ENCODE measurements around the gene PARD6G. TPM values are rescaled to one million over a fixed set of nuclear protein-coding genes. Genes with fewer than 3 reads are reported as not detected.

Gene PARD6G
- total RNA-seq, 1 experiment from 2014 or later, result 13.0 TPM

DNA sequence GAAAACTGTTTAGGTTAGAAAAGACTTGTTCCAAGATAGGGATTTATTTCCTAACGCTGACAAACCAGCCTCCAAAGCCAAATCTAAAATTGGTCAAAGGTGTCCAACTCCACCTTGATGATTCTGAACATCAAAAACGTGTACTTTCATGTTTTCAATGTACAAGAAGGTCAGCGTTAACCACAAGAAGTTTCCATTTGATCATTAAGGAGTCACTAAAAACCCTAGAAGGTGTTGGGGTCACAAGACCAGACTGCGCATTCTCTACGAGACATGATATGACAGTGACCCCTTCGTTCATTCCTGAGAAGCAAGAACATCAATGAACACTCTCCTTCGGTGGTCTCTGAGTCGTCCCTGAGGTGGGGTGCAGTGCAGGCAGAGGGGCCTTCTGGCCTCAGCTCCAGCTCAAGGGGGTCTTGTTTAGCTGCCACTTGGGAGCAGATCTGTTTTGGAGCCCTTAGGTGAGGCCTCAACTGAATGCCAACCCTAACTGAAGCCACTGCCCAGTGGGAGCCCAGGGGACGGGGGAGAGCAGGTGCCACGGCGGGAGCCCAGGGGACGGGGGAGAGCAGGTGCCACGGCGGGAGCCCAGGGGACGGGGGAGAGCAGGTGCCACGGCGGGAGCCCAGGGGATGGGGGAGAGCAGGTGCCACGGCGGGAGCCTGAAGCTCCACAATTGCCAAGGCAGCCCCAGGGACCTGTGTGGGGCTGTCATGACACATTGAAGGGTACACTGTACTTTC, 55.2 kb downstream of the PARD6G start:
- H3K9me3 Mint-ChIP-seq, result no peaks in the 10 kb centered on the region
- ATAC-seq, result no peak
- H3K27me3 Mint-ChIP-seq (ENCODE audit: low read depth), result no peaks in the 10 kb centered on the region
- ChIA-PET POLR2A (no interaction called here), CTCF (interaction anchor here (1.1 to 4.2 kb wide), 2 partner anchors 9 to 11 kb away, joined by 3 to 20 read pairs; no protein-coding TSS in a partner anchor)
- H3K4me1 Mint-ChIP-seq, result peaks cover 17% of the 10 kb centered on the region
- TF ChIP-seq, protein P1, sequence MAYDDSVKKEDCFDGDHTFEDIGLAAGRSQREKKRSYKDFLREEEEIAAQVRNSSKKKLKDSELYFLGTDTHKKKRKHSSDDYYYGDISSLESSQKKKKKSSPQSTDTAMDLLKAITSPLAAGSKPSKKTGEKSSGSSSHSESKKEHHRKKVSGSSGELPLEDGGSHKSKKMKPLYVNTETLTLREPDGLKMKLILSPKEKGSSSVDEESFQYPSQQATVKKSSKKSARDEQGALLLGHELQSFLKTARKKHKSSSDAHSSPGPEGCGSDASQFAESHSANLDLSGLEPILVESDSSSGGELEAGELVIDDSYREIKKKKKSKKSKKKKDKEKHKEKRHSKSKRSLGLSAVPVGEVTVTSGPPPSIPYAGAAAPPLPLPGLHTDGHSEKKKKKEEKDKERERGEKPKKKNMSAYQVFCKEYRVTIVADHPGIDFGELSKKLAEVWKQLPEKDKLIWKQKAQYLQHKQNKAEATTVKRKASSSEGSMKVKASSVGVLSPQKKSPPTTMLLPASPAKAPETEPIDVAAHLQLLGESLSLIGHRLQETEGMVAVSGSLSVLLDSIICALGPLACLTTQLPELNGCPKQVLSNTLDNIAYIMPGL (CRISPR knock-in tag; IDR thresholded peaks at IDR 0.05), result no peak
- TF ChIP-seq, protein P2, sequence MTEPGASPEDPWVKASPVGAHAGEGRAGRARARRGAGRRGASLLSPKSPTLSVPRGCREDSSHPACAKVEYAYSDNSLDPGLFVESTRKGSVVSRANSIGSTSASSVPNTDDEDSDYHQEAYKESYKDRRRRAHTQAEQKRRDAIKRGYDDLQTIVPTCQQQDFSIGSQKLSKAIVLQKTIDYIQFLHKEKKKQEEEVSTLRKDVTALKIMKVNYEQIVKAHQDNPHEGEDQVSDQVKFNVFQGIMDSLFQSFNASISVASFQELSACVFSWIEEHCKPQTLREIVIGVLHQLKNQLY (CRISPR knock-in tag; IDR thresholded peaks at IDR 0.05), result no peak
- no peak for TF ChIP-seq ZBTB21 (CRISPR knock-in tag; IDR thresholded peaks at IDR 0.05; ENCODE audit: borderline replicate concordance)
- TF ChIP-seq CREB1 (CRISPR knock-in tag; IDR thresholded peaks at IDR 0.05), result no peak
- no peak for TF ChIP-seq MXD4 (CRISPR knock-in tag; IDR thresholded peaks at IDR 0.05; ENCODE audit: borderline replicate concordance)
- no peak for TF ChIP-seq ELF4 (CRISPR knock-in tag; IDR thresholded peaks at IDR 0.05; ENCODE audit: low read depth)
- no peak for TF ChIP-seq KAT7 (CRISPR knock-in tag; IDR thresholded peaks at IDR 0.05; ENCODE audit: borderline replicate concordance)
- TF ChIP-seq, protein P3, sequence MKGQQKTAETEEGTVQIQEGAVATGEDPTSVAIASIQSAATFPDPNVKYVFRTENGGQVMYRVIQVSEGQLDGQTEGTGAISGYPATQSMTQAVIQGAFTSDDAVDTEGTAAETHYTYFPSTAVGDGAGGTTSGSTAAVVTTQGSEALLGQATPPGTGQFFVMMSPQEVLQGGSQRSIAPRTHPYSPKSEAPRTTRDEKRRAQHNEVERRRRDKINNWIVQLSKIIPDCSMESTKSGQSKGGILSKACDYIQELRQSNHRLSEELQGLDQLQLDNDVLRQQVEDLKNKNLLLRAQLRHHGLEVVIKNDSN (CRISPR knock-in tag; IDR thresholded peaks at IDR 0.05), result no peak
- TF ChIP-seq ZNF232 (CRISPR knock-in tag; IDR thresholded peaks at IDR 0.05), result no peak
- no peaks in the 10 kb centered on the region for H3K36me3 Mint-ChIP-seq
- no peak overlapping the region for H3K27ac Mint-ChIP-seq
- no peak for DNase-seq (ENCODE audit: low spot score)
- H3K4me3 Mint-ChIP-seq, result no peak overlapping the region

DNA sequence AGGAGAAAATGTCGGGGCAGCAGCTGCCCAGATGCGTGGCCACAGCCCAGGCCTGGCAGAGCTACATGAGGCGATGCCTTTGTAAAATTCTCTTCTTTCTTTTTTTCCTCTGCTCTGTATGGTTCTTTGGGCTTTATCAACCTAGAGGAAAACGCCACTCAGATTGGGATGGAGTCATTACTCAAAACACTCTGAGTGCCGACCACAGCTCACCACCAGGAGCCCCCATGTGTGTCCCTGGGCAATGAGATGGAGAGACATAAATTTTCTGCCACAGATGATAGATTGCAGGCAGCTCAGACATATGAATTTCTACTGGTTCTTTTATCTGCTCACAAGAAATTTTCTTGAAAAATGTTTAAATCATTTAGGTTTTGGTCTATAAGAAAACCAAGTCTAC, 56.0 kb downstream of the PARD6G start:
- ChIA-PET CTCF (interaction anchor here (4.2 kb wide), 1 partner anchor 9 kb away, joined by 20 read pairs; no protein-coding TSS in a partner anchor), POLR2A (no interaction called here)
- Mint-ChIP-seq H3K27me3 (ENCODE audit: low read depth) (no peaks in the 10 kb centered on the region), H3K36me3 (0 out of 2 replicates have a peak, but pooled peaks cover under 1% of the 10 kb centered on the region), H3K4me1 (peaks cover 9% of the 10 kb centered on the region), H3K27ac (no peak overlapping the region), H3K4me3 (no peak overlapping the region), H3K9me3 (peaks cover 3% of the 10 kb centered on the region)
- ATAC-seq, result no peak
- DNase-seq (ENCODE audit: low spot score), result no peak
- TF ChIP-seq TEAD1 (CRISPR knock-in tag; IDR thresholded peaks at IDR 0.05) (no peak), GRHL2 (CRISPR knock-in tag; IDR thresholded peaks at IDR 0.05; ENCODE audit: insufficient replicate concordance, severe bottlenecking) (no peak), GTF2I (CRISPR knock-in tag; conservative IDR thresholded peaks at IDR 0.05) (no peak), ATF1 (CRISPR knock-in tag; IDR thresholded peaks at IDR 0.05) (no peak), TP53 (CRISPR knock-in tag; IDR thresholded peaks at IDR 0.05) (no peak), NFYB (CRISPR knock-in tag; conservative IDR thresholded peaks at IDR 0.05; ENCODE audit: low read depth) (no peak)
- TF ChIP-seq, protein P4, sequence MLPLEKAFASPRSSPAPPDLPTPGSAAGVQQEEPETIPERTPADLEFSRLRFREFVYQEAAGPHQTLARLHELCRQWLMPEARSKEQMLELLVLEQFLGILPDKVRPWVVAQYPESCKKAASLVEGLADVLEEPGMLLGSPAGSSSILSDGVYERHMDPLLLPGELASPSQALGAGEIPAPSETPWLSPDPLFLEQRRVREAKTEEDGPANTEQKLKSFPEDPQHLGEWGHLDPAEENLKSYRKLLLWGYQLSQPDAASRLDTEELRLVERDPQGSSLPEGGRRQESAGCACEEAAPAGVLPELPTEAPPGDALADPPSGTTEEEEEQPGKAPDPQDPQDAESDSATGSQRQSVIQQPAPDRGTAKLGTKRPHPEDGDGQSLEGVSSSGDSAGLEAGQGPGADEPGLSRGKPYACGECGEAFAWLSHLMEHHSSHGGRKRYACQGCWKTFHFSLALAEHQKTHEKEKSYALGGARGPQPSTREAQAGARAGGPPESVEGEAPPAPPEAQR (CRISPR knock-in tag; IDR thresholded peaks at IDR 0.05), result no peak
- TF ChIP-seq, protein P5, sequence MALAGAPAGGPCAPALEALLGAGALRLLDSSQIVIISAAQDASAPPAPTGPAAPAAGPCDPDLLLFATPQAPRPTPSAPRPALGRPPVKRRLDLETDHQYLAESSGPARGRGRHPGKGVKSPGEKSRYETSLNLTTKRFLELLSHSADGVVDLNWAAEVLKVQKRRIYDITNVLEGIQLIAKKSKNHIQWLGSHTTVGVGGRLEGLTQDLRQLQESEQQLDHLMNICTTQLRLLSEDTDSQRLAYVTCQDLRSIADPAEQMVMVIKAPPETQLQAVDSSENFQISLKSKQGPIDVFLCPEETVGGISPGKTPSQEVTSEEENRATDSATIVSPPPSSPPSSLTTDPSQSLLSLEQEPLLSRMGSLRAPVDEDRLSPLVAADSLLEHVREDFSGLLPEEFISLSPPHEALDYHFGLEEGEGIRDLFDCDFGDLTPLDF (CRISPR knock-in tag; IDR thresholded peaks at IDR 0.05), result no peak
- TF ChIP-seq, protein P6, sequence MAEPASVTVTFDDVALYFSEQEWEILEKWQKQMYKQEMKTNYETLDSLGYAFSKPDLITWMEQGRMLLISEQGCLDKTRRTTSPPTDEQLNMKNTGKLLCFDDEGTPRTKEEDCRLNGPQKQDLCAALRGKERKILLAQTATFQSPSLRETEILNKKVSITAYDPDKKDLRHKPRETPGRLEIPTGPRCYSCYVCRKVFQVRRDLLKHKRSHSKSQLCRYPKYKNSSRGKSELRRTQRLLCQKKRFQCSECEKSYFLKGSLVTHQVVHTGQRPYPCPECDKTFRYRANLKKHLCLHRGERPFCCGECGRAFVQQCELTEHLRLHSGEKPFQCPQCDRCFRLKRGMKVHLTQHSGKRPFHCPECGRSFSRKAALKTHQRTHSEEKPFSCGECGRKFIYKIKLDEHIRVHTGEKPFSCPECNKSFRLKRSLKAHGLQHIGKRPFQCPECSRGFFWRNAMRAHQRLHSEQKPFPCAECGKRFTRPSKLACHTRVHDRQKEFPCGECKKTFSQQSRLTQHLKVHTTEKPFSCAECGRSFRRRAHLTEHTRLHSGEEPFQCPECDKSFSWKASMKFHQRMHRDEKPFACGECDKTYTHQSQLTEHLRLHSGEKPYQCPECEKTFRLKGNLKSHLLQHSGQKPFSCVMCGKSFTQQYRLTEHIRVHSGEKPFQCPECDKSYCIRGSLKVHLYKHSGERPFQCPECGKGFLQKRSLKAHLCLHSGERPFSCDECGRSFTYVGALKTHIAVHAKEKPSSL (CRISPR knock-in tag; conservative IDR thresholded peaks at IDR 0.05), result no peak
- TF ChIP-seq, protein P7, sequence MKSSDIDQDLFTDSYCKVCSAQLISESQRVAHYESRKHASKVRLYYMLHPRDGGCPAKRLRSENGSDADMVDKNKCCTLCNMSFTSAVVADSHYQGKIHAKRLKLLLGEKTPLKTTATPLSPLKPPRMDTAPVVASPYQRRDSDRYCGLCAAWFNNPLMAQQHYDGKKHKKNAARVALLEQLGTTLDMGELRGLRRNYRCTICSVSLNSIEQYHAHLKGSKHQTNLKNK (CRISPR knock-in tag; IDR thresholded peaks at IDR 0.05), result no peak
- TF ChIP-seq, protein P8, sequence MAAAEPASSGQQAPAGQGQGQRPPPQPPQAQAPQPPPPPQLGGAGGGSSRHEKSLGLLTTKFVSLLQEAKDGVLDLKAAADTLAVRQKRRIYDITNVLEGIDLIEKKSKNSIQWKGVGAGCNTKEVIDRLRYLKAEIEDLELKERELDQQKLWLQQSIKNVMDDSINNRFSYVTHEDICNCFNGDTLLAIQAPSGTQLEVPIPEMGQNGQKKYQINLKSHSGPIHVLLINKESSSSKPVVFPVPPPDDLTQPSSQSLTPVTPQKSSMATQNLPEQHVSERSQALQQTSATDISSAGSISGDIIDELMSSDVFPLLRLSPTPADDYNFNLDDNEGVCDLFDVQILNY (CRISPR knock-in tag; IDR thresholded peaks at IDR 0.05), result no peak
- TF ChIP-seq, protein P9, sequence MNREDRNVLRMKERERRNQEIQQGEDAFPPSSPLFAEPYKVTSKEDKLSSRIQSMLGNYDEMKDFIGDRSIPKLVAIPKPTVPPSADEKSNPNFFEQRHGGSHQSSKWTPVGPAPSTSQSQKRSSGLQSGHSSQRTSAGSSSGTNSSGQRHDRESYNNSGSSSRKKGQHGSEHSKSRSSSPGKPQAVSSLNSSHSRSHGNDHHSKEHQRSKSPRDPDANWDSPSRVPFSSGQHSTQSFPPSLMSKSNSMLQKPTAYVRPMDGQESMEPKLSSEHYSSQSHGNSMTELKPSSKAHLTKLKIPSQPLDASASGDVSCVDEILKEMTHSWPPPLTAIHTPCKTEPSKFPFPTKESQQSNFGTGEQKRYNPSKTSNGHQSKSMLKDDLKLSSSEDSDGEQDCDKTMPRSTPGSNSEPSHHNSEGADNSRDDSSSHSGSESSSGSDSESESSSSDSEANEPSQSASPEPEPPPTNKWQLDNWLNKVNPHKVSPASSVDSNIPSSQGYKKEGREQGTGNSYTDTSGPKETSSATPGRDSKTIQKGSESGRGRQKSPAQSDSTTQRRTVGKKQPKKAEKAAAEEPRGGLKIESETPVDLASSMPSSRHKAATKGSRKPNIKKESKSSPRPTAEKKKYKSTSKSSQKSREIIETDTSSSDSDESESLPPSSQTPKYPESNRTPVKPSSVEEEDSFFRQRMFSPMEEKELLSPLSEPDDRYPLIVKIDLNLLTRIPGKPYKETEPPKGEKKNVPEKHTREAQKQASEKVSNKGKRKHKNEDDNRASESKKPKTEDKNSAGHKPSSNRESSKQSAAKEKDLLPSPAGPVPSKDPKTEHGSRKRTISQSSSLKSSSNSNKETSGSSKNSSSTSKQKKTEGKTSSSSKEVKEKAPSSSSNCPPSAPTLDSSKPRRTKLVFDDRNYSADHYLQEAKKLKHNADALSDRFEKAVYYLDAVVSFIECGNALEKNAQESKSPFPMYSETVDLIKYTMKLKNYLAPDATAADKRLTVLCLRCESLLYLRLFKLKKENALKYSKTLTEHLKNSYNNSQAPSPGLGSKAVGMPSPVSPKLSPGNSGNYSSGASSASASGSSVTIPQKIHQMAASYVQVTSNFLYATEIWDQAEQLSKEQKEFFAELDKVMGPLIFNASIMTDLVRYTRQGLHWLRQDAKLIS (CRISPR knock-in tag; IDR thresholded peaks at IDR 0.05; ENCODE audit: borderline replicate concordance), result no peak
